HEK293T (cell line): ENCODE results near the gene GGPS1.
"Not testable (repeated sequence)": the region's sequence is repeated elsewhere in the genome, so short reads cannot be mapped to it uniquely, and the experiment has no call there.

Experiments
- CTCF ChIA-PET: fragments of 350-600 bp; formaldehyde crosslinking; extraction: SDS; loops from one replicate; lab custom pipeline; 2021; ENCODE audit warnings: antibody characterized with exemption, inconsistent platforms; lab: Yijun Ruan, JAX
- POLR2A ChIA-PET: fragments of 350-600 bp; formaldehyde crosslinking; extraction: SDS; loops from one replicate; lab custom pipeline; 2020; ENCODE audit warnings: antibody characterized with exemption, inconsistent platforms; lab: Yijun Ruan, JAX
- DNase-seq: peaks from one replicate; pipeline ENCODE4 v3.0.0; 2012; ENCODE audit warnings: mixed read lengths; ENCODE audit errors: extremely low spot score
- ARNT ChIP-seq: fragments of 450-650 bp; IDR thresholded peaks from 2 replicates; pipeline ENCODE4 v1.6.1; 2017; ENCODE audit warnings: mild to moderate bottlenecking
- BHLHE40 ChIP-seq: fragments of 450-650 bp; IDR thresholded peaks from 2 replicates; pipeline ENCODE4 v1.6.1; 2016; ENCODE audit warnings: mild to moderate bottlenecking, moderate library complexity, borderline replicate concordance
- CTBP1 ChIP-seq: fragments of 450-650 bp; IDR thresholded peaks from 2 replicates; pipeline ENCODE4 v1.6.1; 2016; ENCODE audit warnings: borderline replicate concordance
- ELF4 ChIP-seq: fragments of 450-650 bp; IDR thresholded peaks from 2 replicates; pipeline ENCODE4 v1.6.1; 2017; ENCODE audit warnings: antibody characterized with exemption
- FOXA1 ChIP-seq: fragments of 450-650 bp; IDR thresholded peaks from 2 replicates; pipeline ENCODE4 v1.6.1; 2016; ENCODE audit warnings: mild to moderate bottlenecking
- FOXK2 ChIP-seq: fragments of 450-650 bp; IDR thresholded peaks from 2 replicates; pipeline ENCODE4 v1.6.1; 2016; ENCODE audit warnings: mild to moderate bottlenecking
- FOXM1 ChIP-seq: fragments of 450-650 bp; IDR thresholded peaks from 2 replicates; pipeline ENCODE4 v1.6.1; 2017; ENCODE audit warnings: mild to moderate bottlenecking, borderline replicate concordance
- HDGF ChIP-seq: fragments of 450-650 bp; IDR thresholded peaks from 2 replicates; pipeline ENCODE4 v1.6.1; 2017; ENCODE audit warnings: antibody characterized with exemption, borderline replicate concordance
- L3MBTL2 ChIP-seq: fragments of 450-650 bp; conservative IDR thresholded peaks from 2 replicates; pipeline ENCODE4 v1.6.1; 2016; ENCODE audit warnings: mild to moderate bottlenecking
- LEF1 ChIP-seq: fragments of 450-650 bp; IDR thresholded peaks from 2 replicates; pipeline ENCODE4 v1.6.1; 2017; ENCODE audit warnings: mild to moderate bottlenecking, borderline replicate concordance
- NFRKB ChIP-seq: fragments of 450-650 bp; IDR thresholded peaks from 2 replicates; pipeline ENCODE4 v1.6.1; 2016; ENCODE audit warnings: mild to moderate bottlenecking, moderate library complexity
- SP1 ChIP-seq: fragments of 450-650 bp; IDR thresholded peaks from 2 replicates; pipeline ENCODE4 v1.6.1; 2017
- SUZ12 ChIP-seq: fragments of 450-650 bp; IDR thresholded peaks from 2 replicates; pipeline ENCODE4 v1.6.1; 2016; ENCODE audit warnings: mild to moderate bottlenecking
- TARDBP ChIP-seq: fragments of 450-650 bp; IDR thresholded peaks from 2 replicates; pipeline ENCODE4 v1.6.1; 2016
- ZNF384 ChIP-seq: fragments of 450-650 bp; IDR thresholded peaks from 2 replicates; pipeline ENCODE4 v1.6.1; 2016
- TF ChIP-seq, protein P1 (sequence below): fragments of 450-650 bp; IDR thresholded peaks from 2 replicates; pipeline ENCODE4 v1.6.1; 2016

Gene GGPS1

GRCh38 chr1:235368428-235368827 is 40.1 kb downstream of the GGPS1 start:
- no peak for DNase-seq
- ChIA-PET CTCF (no interaction called here), POLR2A (interaction anchor here (0.9 to 2.2 kb wide), 4 partner anchors 10 to 104 kb away, joined by 3 to 28 read pairs (median 18); partner anchors contain the start of genes ARID4B and GGPS1)
- TF ChIP-seq L3MBTL2, result no peak
- TF ChIP-seq ZNF384, result peak; percentile 83

- no peak for DNase-seq
- ChIA-PET CTCF (no interaction called here), POLR2A (no interaction called here)
- TF ChIP-seq FOXM1 (no peak), TARDBP (no peak), BHLHE40 (no peak), NFRKB (no peak), ELF4 (no peak), FOXK2 (no peak), CTBP1 (no peak), ZNF384 (no peak)
- TF ChIP-seq, protein P1, sequence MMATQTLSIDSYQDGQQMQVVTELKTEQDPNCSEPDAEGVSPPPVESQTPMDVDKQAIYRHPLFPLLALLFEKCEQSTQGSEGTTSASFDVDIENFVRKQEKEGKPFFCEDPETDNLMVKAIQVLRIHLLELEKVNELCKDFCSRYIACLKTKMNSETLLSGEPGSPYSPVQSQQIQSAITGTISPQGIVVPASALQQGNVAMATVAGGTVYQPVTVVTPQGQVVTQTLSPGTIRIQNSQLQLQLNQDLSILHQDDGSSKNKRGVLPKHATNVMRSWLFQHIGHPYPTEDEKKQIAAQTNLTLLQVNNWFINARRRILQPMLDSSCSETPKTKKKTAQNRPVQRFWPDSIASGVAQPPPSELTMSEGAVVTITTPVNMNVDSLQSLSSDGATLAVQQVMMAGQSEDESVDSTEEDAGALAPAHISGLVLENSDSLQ, result no peak; the same call in 1 of the 2 replicates
These were observed 41.4 kb downstream of the GGPS1 start for GRCh38 chr1:235369802-235370201.

GRCh38 chr1:235375919-235376605 is 47.7 kb downstream of the GGPS1 start:
- no peak for TF ChIP-seq LEF1
- TF ChIP-seq ARNT, result no peak
- TF ChIP-seq FOXM1, result no peak
- no peak for TF ChIP-seq TARDBP
- TF ChIP-seq, protein P1, result no peak
- no peak for TF ChIP-seq CTBP1
- TF ChIP-seq FOXK2, result no peak
- TF ChIP-seq FOXA1, result no peak
- TF ChIP-seq L3MBTL2, result no peak
- ChIA-PET CTCF (no interaction called here), POLR2A (interaction anchor here (4.6 kb wide), 1 partner anchor 9 kb away, joined by 28 read pairs; the partner anchor contains the start of gene TBCE)
- DNase-seq, result no peak

DNA sequence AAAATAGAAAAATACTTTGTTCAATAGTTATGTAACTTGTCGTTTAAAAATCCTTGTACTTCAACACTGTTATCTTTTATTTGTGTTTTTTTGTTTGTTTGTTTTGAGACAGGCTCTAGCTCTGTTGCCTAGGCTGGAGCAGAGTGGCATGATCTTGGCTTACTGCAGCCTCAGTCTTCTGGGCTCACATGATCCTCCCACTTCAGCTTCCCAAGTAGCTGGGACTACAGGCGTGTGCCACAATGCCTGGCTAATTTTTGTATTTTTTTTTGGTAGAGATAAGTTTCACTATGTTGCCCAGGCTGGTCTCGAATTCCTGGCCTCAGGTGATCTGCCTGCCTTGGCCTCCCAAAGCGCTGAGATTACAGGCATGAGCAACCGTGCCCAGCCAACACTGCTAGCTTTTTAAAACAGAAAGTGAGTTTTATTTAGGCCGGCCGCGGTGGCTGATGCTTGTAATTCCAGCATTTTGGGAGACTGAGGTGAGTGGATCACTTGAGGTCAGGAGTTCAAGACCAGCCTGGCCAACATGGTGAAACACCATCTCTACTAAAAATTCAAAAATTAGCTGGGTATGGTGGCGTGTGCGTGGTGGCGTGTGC is 49.9 kb downstream of the GGPS1 start:
- DNase-seq, CTCF ChIA-PET: not testable (repeated sequence)
- POLR2A ChIA-PET, result interaction anchor here (4.6 kb wide), 1 partner anchor 11 kb away, joined by 28 read pairs; the partner anchor contains the start of gene TBCE

- DNase-seq, POLR2A ChIA-PET, CTCF ChIA-PET: not testable (repeated sequence)
These were observed 53.8 kb downstream of the GGPS1 start for GRCh38 chr1:235381955-235382739.

DNA sequence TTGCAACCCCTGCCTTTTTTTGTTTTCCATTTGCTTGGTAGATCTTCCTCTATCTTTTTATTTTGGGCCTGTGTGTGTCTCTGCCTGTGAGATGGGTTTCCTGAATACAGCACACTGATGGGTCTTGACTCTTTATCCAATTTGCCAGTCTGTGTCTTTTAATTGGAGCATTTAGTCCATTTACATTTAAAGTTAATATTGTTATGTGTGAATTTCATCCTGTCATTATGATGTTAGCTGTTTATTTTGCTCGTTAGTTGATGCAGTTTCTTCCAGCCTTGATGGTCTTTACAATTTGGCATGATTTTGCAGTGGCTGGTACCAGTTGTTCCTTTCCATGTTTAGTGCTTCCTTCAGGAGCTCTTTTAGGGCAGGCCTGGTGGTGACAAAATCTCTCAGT is 57.3 kb downstream of the GGPS1 start:
- POLR2A ChIA-PET, DNase-seq, CTCF ChIA-PET: not testable (repeated sequence)

DNA sequence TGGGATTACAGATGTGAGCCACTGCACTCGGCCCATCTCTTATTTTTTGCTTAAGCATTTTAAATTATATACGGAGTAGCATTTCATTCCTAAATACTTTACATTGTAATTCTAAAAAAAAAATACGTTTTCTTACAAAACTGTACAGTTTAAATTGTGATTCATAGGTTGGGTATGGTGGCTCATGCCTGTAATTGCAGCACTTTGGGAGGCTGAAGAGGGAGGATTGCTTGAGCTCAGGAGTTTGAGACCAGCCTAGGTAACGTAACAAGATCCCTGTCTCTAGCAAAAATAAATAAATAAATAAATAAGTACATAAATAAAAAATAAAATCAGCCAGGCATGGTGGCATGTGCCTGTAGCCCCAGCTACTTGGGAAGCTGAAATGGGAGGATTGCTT is 63.5 kb downstream of the GGPS1 start:
- POLR2A ChIA-PET, result interaction anchor here (1.8 kb wide), 1 partner anchor 63 kb away, joined by 6 read pairs; the partner anchor contains the start of gene GGPS1
- CTCF ChIA-PET, result interaction anchor here (0.5 to 0.7 kb wide), 2 partner anchors 12 to 72 kb away, joined by 3 read pairs; no protein-coding TSS in a partner anchor
- TF ChIP-seq L3MBTL2 (no peak), SP1 (no peak), LEF1 (no peak), ELF4 (no peak), SUZ12 (no peak), HDGF (no peak), NFRKB (no peak), CTBP1 (no peak), FOXM1 (no peak), ARNT (no peak), BHLHE40 (no peak), FOXA1 (no peak)
- TF ChIP-seq, protein P1, result no peak
- no peak for DNase-seq
